Activated CD4-positive, alpha-beta T cell treated with anti-CD3 and anti-CD28 coated beads, Interleukin-10, Interleukin-2, amounts not matched to agents 100 ng/mL and 50 ng/mL, durations not matched to agents 16 hours and 8 hours (primary cell): ENCODE measurements around the gene ZMIZ2.
"Not testable (repeated sequence)": the region's sequence is repeated elsewhere in the genome, so short reads cannot be mapped to it uniquely, and the experiment has no call there.

Experiments used
- DNase-seq: peaks from one replicate; pipeline ENCODE4 v3.0.0-alpha.2; 2020

ZMIZ2 gene

GRCh38 chr7:44759246-44759645 is 10.6 kb downstream of the ZMIZ2 start:
- DNase-seq = no peak

- DNase-seq = no peak
Measured at GRCh38 chr7:44760034-44760580, 11.5 kb downstream of the ZMIZ2 start.

- DNase-seq = no peak
Measured at GRCh38 chr7:44761207-44762161, 12.8 kb downstream of the ZMIZ2 start.

GRCh38 chr7:44762300-44762699 is 13.7 kb downstream of the ZMIZ2 start:
- no peak for DNase-seq

GRCh38 chr7:44762726-44763522 is 14.3 kb downstream of the ZMIZ2 start:
- DNase-seq = no peak

- no peak for DNase-seq
Measured at GRCh38 chr7:44764081-44764480, 15.4 kb downstream of the ZMIZ2 start.

- no peak for DNase-seq
Measured at GRCh38 chr7:44764665-44765578, 16.3 kb downstream of the ZMIZ2 start.

GRCh38 chr7:44765579-44766415 is 17.1 kb downstream of the ZMIZ2 start:
- no peak for DNase-seq

- DNase-seq = no peak
Measured at GRCh38 chr7:44766416-44766801, 17.8 kb downstream of the ZMIZ2 start.

- no peak for DNase-seq
Measured at GRCh38 chr7:44767134-44767911, 18.7 kb downstream of the ZMIZ2 start.

- DNase-seq = no peak
Measured at GRCh38 chr7:44767912-44768627, 19.4 kb downstream of the ZMIZ2 start.

- DNase-seq = no peak
Measured at GRCh38 chr7:44768628-44769371, 20.2 kb downstream of the ZMIZ2 start.

GRCh38 chr7:44769376-44769775 is 20.7 kb downstream of the ZMIZ2 start:
- DNase-seq = no peak

GRCh38 chr7:44769776-44770294 is 21.2 kb downstream of the ZMIZ2 start:
- DNase-seq = peak; percentile 43

- no peak for DNase-seq
Measured at GRCh38 chr7:44771358-44771757, 22.7 kb downstream of the ZMIZ2 start.

GRCh38 chr7:44772440-44772839 is 23.8 kb downstream of the ZMIZ2 start:
- DNase-seq = no peak

GRCh38 chr7:44772867-44773266 is 24.2 kb downstream of the ZMIZ2 start:
- no peak for DNase-seq

- DNase-seq = not testable (repeated sequence)
Measured at GRCh38 chr7:44774486-44774885, 25.8 kb downstream of the ZMIZ2 start.
